ENCODE data around the gene INTS13. TPM values are rescaled to one million over a fixed set of nuclear protein-coding genes. Genes with fewer than 3 reads are reported as not detected.

Gene INTS13
- total and polyA plus RNA-seq, 7 donors, result 9.7 to 38.2 (median 18.7) TPM

DNA sequence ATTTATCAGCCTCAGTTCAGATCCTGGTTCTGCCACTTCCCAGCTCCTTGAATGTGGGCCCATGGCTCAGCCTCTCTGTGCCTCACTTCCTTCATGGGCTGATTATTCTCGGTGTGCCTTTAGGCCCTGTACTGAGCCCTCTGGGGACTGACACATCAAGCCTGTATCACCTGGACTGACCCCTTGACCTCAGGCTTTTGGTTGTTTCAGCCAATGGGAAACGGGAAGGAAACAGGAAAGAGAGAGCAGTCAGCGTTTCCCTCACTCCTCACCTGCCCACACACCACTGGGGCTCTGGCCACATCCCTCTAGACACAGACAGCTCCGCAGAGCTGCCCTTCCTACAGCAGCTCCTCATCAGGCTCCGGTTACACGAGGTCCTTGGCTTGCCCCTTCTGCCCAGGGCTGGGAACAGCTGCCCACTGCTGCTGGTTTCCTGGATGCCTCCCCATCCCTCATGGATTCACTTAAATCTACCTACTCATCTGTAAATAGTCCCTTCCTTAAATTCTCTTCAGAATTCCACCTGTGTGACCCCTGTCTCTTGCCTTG, 67.8 kb downstream of the INTS13 start:
- Histone ChIP-seq H3K27ac (peak overlapping the region in 1 of 4 donors; percentile 52), H3K4me1 (peaks cover 0 to 15% (median 14%) of the 10 kb centered on the region in 4 donors), H3K9me3 (no peaks in the 10 kb centered on the region), H3K36me3 (no peaks in the 10 kb centered on the region), H3K4me3 (no peak overlapping the region), H3K27me3 (no peaks in the 10 kb centered on the region)
- no peak for TF ChIP-seq EP300 (IDR thresholded peaks at IDR 0.05)
- no peak for TF ChIP-seq POLR2A (IDR thresholded peaks at IDR 0.05)
- no peak for TF ChIP-seq CTCF (IDR thresholded peaks at IDR 0.05)
- TF ChIP-seq POLR2AphosphoS5 (IDR thresholded peaks at IDR 0.05), result no peak
- 75 to 76% methylated on average over 6 of the region's 6 CpGs for WGBS, 2 donors
- intact Hi-C loops (cut with DNase I), result no loop called here
- no peak for DNase-seq

DNA sequence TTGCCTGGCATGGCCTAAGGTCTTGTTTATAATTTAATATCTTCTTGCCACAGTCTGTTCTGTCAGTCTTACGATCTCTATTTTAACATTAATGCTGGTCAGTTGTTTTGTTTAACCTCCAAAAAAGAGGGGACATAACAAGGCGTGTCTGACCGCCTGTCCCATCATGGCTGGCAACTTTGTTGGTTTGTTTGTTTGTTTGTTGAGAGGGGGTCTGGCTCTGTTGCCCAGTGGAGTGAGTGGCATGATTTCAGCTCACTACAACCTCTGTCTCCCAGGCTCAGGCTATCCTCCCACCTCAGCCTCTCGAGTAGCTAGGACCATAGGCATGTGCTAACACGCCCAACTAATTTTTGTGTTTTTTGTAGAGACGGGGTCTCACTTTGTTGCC, 68.7 kb downstream of the INTS13 start:
- no peaks in the 10 kb centered on the region for H3K27me3 ChIP-seq
- WGBS, 2 donors, result 96 to 98% methylated on average over 6 of the region's 6 CpGs
- TF ChIP-seq CTCF (IDR thresholded peaks at IDR 0.05) (no peak), POLR2A (IDR thresholded peaks at IDR 0.05) (no peak), EP300 (IDR thresholded peaks at IDR 0.05) (no peak), POLR2AphosphoS5 (IDR thresholded peaks at IDR 0.05) (no peak)
- H3K27ac ChIP-seq, result no peak overlapping the region
- H3K9me3 ChIP-seq, result no peaks in the 10 kb centered on the region
- no peak for DNase-seq
- intact Hi-C loops (cut with DNase I), result no loop called here
- H3K4me3 ChIP-seq, result no peak overlapping the region
- peaks cover 0 to 15% (median 14%) of the 10 kb centered on the region in 4 donors for H3K4me1 ChIP-seq
- H3K36me3 ChIP-seq, result no peaks in the 10 kb centered on the region

- no peak for TF ChIP-seq CTCF (IDR thresholded peaks at IDR 0.05)
- TF ChIP-seq POLR2AphosphoS5 (IDR thresholded peaks at IDR 0.05), result no peak
- no peak for TF ChIP-seq EP300 (IDR thresholded peaks at IDR 0.05)
- TF ChIP-seq POLR2A (IDR thresholded peaks at IDR 0.05), result no peak
- H3K4me3 ChIP-seq, result no peak overlapping the region
- H3K27ac ChIP-seq, result no peak overlapping the region
- DNase-seq, result no peak
- intact Hi-C loops (cut with DNase I), result no loop called here
- no peaks in the 10 kb centered on the region for H3K36me3 ChIP-seq
- peaks cover 0 to 15% (median 14%) of the 10 kb centered on the region in 4 donors for H3K4me1 ChIP-seq
- no peaks in the 10 kb centered on the region for H3K27me3 ChIP-seq
- 92 to 93% methylated on average over 3 of the region's 3 CpGs for whole genome bisulfite sequencing, 2 donors
- no peaks in the 10 kb centered on the region for H3K9me3 ChIP-seq
Measured at GRCh38 chr12:26868447-26869103, 69.2 kb downstream of the INTS13 start.

DNA sequence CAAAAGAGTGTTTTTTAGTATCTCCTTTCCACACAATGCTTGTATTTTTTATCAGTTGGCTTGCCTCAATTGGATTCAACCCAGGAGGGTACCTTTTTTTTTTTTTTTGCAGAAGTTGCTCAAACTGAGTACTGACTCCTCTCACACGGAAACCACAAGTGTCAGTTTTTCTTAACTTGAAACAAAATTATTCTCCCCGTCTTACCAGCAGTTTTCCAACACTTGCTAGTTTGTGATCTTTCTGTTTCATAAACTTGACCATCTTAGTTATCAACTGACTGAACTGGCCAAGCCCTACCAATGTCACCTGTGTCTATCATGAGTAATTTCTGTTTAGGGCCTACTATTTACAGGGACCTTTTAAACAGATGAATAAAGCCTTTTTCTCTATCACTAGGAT, 70.7 kb downstream of the INTS13 start:
- no peaks in the 10 kb centered on the region for H3K27me3 ChIP-seq
- DNase-seq, result no peak
- WGBS, 2 donors, result 48 to 87% methylated on average over 2 of the region's 2 CpGs
- H3K4me3 ChIP-seq, result no peak overlapping the region
- H3K36me3 ChIP-seq, result no peaks in the 10 kb centered on the region
- no peak overlapping the region for H3K27ac ChIP-seq
- H3K9me3 ChIP-seq, result no peaks in the 10 kb centered on the region
- TF ChIP-seq POLR2A (IDR thresholded peaks at IDR 0.05), result no peak
- TF ChIP-seq POLR2AphosphoS5 (IDR thresholded peaks at IDR 0.05), result no peak
- no peak for TF ChIP-seq CTCF (IDR thresholded peaks at IDR 0.05)
- TF ChIP-seq EP300 (IDR thresholded peaks at IDR 0.05), result no peak
- H3K4me1 ChIP-seq, result peaks cover 0 to 15% (median 14%) of the 10 kb centered on the region in 4 donors
- intact Hi-C loops (cut with DNase I), result no loop called here

All from sigmoid colon (tissue), 7 donors.